GM18858 (cell line): ENCODE results near the gene CASP4.
"Not testable (repeated sequence)": the region's sequence is repeated elsewhere in the genome, so short reads cannot be mapped to it uniquely, and the experiment has no call there.

Experiments used
- ATAC-seq: cut with Tn5 transposase; IDR thresholded peaks from one replicate; pipeline ENCODE4 v1.9.1; 2021; ENCODE audit not compliant: unreplicated experiment

CASP4 gene

GRCh38 chr11:104957280-104957679, 11.1 kb downstream of the CASP4 start:
- no peak for ATAC-seq

GRCh38 chr11:104956528-104956927, 11.8 kb downstream of the CASP4 start:
- ATAC-seq = no peak

- ATAC-seq = peak; percentile 97
Measured at GRCh38 chr11:104946907-104947306, 21.5 kb downstream of the CASP4 start.

GRCh38 chr11:104944076-104944475, 24.3 kb downstream of the CASP4 start:
- no peak for ATAC-seq

GRCh38 chr11:104943561-104943960, 24.8 kb downstream of the CASP4 start:
- ATAC-seq = no peak

GRCh38 chr11:104934594-104934993, 33.8 kb downstream of the CASP4 start:
- ATAC-seq = no peak

- not testable (repeated sequence) for ATAC-seq
Measured at GRCh38 chr11:104934073-104934472, 34.3 kb downstream of the CASP4 start.

- ATAC-seq = no peak
Measured at GRCh38 chr11:104928811-104929210, 39.6 kb downstream of the CASP4 start.

GRCh38 chr11:104926771-104927611, 41.4 kb downstream of the CASP4 start:
- no peak for ATAC-seq

GRCh38 chr11:104925850-104926249, 42.5 kb downstream of the CASP4 start:
- ATAC-seq = no peak

GRCh38 chr11:104918113-104918824, 50.1 kb downstream of the CASP4 start:
- ATAC-seq = peak; percentile 63

- ATAC-seq = peak; percentile 22
Measured at GRCh38 chr11:104917271-104918112, 50.9 kb downstream of the CASP4 start.

GRCh38 chr11:104916442-104916841, 51.9 kb downstream of the CASP4 start:
- ATAC-seq = no peak

GRCh38 chr11:104912102-104912501, 56.3 kb downstream of the CASP4 start:
- ATAC-seq = no peak

GRCh38 chr11:104908186-104908531, 60.2 kb downstream of the CASP4 start:
- no peak for ATAC-seq

GRCh38 chr11:104907521-104908185, 60.7 kb downstream of the CASP4 start:
- peak; percentile 82 for ATAC-seq

GRCh38 chr11:104905271-104905670, 63.1 kb downstream of the CASP4 start:
- no peak for ATAC-seq

GRCh38 chr11:104899226-104899625, 69.1 kb downstream of the CASP4 start:
- no peak for ATAC-seq

- ATAC-seq = peak; percentile 16
Measured at GRCh38 chr11:104898685-104899013, 69.7 kb downstream of the CASP4 start.

GRCh38 chr11:104897891-104898684, 70.3 kb downstream of the CASP4 start, which contains the start of gene CASP12:
Gene CASP12 (minus strand): TSS chr11:104898460.
- peak; percentile 82 for ATAC-seq
